ENCODE measurements around the gene LGR6. TPM values are rescaled to one million over a fixed set of nuclear protein-coding genes. Genes with fewer than 3 reads are reported as not detected.

LGR6 gene
- total RNA-seq, 2 experiments from 2014 or later: 0.06 to 0.22 TPM

- Mint-ChIP-seq H3K27ac (no peak overlapping the region), H3K4me3 (no peak overlapping the region), H3K4me1 (peaks cover 2% of the 10 kb centered on the region), H3K9me3 (no peaks in the 10 kb centered on the region), H3K36me3 (no peaks in the 10 kb centered on the region), H3K27me3 (no peaks in the 10 kb centered on the region)
- no peak for DNase-seq
These were observed 167.6 kb downstream of the LGR6 start for GRCh38 chr1:202361224-202361623.

GRCh38 chr1:202361701-202362100 lies 168.1 kb downstream of the LGR6 start:
- H3K27ac Mint-ChIP-seq: no peak overlapping the region

GRCh38 chr1:202362212-202362611 lies 168.6 kb downstream of the LGR6 start:
- H3K27me3 Mint-ChIP-seq: no peaks in the 10 kb centered on the region
- no peak overlapping the region for H3K27ac Mint-ChIP-seq
- H3K9me3 Mint-ChIP-seq: no peaks in the 10 kb centered on the region
- no peak for DNase-seq
- H3K4me1 Mint-ChIP-seq: peaks cover 2% of the 10 kb centered on the region
- H3K4me3 Mint-ChIP-seq: no peak overlapping the region
- H3K36me3 Mint-ChIP-seq: no peaks in the 10 kb centered on the region

More at GRCh38 chr1:202361701-202362100, 168.1 kb downstream of the LGR6 start:
- H3K4me3 Mint-ChIP-seq: no peak overlapping the region
- H3K4me1 Mint-ChIP-seq: peaks cover 2% of the 10 kb centered on the region
- no peaks in the 10 kb centered on the region for H3K9me3 Mint-ChIP-seq
- H3K36me3 Mint-ChIP-seq: no peaks in the 10 kb centered on the region
- no peaks in the 10 kb centered on the region for H3K27me3 Mint-ChIP-seq
- DNase-seq: no peak

- Mint-ChIP-seq H3K4me1 (no peaks in the 10 kb centered on the region), H3K27ac (no peak overlapping the region), H3K27me3 (no peaks in the 10 kb centered on the region)
These were observed 171.7 kb downstream of the LGR6 start for GRCh38 chr1:202365092-202365815.

GRCh38 chr1:202367271-202367670 lies 173.7 kb downstream of the LGR6 start:
- Mint-ChIP-seq H3K4me3 (no peak overlapping the region), H3K4me1 (no peaks in the 10 kb centered on the region), H3K36me3 (no peaks in the 10 kb centered on the region), H3K27me3 (no peaks in the 10 kb centered on the region), H3K27ac (no peak overlapping the region), H3K9me3 (no peaks in the 10 kb centered on the region)
- no peak for DNase-seq

More at GRCh38 chr1:202365092-202365815, 171.7 kb downstream of the LGR6 start:
- Mint-ChIP-seq H3K4me3 (no peak overlapping the region), H3K36me3 (no peaks in the 10 kb centered on the region), H3K9me3 (no peaks in the 10 kb centered on the region)
- DNase-seq: no peak

Other genes starting within 250 kb of the LGR6 start
- gene LMOD1, start 247.3 kb upstream of the LGR6 start, total RNA-seq: not detected
- 100 to 1,000 TPM; 116 to 120 TPM for gene TIMM17A, start 238.3 kb upstream of the LGR6 start, total RNA-seq
- 10 to 100 TPM; 33.1 to 34.0 TPM for gene RNPEP, start 211.2 kb upstream of the LGR6 start, total RNA-seq
- under 1 TPM in 1 of 2 experiments, not detected in 1; 0.30 TPM for gene ELF3, start 183.2 kb upstream of the LGR6 start, total RNA-seq
- not detected for gene GPR37L1, start 70.9 kb upstream of the LGR6 start, total RNA-seq
- gene ARL8A, start 49.1 kb upstream of the LGR6 start, total RNA-seq: 10 to 100 TPM; 23.4 to 27.8 TPM
- gene PTPN7, start 33.2 kb upstream of the LGR6 start, total RNA-seq: 100 to 1,000 TPM; 317 to 329 TPM
- 10 to 100 TPM; 93.2 to 94.3 TPM for gene UBE2T, start 148.1 kb downstream of the LGR6 start, total RNA-seq
- gene PPP1R12B, start 154.9 kb downstream of the LGR6 start, total RNA-seq: 1 to 10 TPM; 5.8 to 10.0 TPM

Measured in activated naive CD8-positive, alpha-beta T cell treated with anti-CD3 and anti-CD28 coated beads for 36 hours (primary cell).